ENCODE measurements around the gene ZNF853.

- no peak for TF ChIP-seq CTCF (IDR thresholded peaks at IDR 0.05; ENCODE audit: borderline replicate concordance, extremely low read depth, low read length, poor library complexity, severe bottlenecking)
- no peak for TF ChIP-seq EZH2 (IDR thresholded peaks at IDR 0.05; ENCODE audit: borderline replicate concordance, low read depth, low read length, severe bottlenecking)
These were observed 6.6 kb upstream of the ZNF853 start for GRCh38 chr7:6608794-6609193.

All from DND-41 (cell line).